IPS-NIHi11 (cell line): Measurements from ENCODE around the gene PACRG.

ENCODE experiments used
- DNase-seq: peaks from one replicate; pipeline ENCODE4 v3.0.0; 2012; ENCODE audit warnings: mixed read lengths, low spot score

The PACRG gene

GRCh38 chr6:162778603-162779002, 50.8 kb downstream of the PACRG start:
- DNase-seq, result no peak

GRCh38 chr6:162785632-162786242, 58.0 kb downstream of the PACRG start:
- no peak for DNase-seq

- no peak for DNase-seq
These were observed 70.9 kb downstream of the PACRG start for GRCh38 chr6:162798546-162799266.

DNA sequence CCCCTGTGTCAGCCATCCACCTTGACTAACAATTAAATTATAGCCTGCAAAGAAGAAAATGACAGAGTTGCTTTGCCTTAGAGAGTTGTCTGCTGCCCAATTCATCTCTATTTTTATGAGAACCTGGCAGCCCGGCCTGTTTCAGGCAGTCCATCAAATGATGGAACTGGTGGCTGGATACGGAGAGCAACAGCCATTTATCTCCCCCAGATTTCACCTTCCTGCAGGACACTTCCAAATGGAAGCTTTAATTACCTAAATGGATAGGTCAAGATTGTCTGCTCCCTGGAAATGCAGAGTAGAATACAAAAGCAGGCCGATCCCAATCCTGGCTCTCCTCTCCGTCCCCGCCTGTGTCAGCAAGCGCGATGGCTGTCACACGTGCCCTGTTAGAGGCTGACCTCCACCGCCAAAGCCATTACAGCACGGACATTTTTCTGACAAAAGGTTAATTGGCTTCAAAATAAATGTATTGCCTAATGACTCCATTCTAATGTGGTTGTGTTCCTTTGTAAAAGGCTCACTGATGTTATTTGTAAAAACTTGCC, 86.7 kb downstream of the PACRG start:
- DNase-seq, result no peak

DNA sequence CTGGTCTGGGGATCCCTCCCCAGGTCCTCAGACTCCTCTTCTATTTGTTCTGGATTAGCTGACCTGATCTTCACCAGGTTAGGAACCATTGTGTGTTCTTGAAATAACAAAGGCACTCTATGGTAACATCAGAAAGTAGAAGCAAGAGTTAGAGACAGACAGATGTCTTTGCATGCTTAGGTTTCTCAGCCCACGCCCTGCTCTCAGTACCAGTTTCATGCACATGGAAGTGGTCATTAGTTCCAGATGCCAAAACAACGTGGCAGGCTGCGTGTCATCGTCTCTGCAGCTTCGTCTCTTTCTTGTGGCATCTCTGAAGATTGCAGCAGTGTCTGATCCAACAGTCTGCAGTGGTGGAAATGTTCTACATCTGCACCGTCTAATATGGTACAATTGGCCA, 89.4 kb downstream of the PACRG start:
- DNase-seq, result no peak

DNA sequence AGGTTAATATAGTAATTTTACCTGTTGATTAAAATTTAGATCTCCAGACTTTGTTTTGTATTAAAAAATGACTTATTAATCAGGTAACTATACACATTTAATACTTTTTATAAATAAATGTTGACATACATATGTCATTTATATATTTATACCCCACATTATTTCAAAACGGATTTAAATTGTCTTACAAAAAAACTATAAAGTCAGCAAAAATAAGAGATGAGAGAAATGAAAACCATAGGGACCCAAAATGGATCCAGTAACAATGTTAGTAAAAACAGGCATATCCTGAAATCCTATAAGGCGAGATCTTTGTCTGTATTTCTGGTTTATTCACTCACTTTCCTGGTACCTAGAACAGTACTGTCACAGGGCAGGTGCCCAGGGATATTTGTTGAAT, 91.5 kb downstream of the PACRG start:
- no peak for DNase-seq

GRCh38 chr6:162821102-162821501, 93.3 kb downstream of the PACRG start:
- no peak for DNase-seq

- DNase-seq, result no peak
These were observed 97.8 kb downstream of the PACRG start for GRCh38 chr6:162825597-162825996.

- DNase-seq, result no peak
These were observed 101.4 kb downstream of the PACRG start for GRCh38 chr6:162829013-162829742.

DNA sequence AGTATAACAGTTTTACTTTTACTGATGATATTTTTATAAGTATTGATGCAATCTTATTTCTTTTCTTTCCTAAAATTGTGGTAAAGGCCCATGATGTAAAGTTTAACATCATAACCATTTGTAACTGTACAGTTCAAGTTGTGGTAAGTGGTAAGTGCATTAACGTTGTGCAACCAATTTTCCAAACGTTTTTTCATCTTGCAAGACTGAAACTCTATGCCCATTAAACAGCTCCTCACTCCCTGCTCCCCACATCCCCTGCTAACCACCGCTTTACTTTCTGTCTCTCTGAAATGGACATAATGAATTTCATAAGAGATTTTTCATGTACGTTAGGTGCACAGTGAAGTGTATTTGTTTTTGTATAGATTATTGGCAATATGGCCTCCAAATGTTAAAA, 106.0 kb downstream of the PACRG start:
- DNase-seq, result no peak

GRCh38 chr6:162845972-162846371, 118.2 kb downstream of the PACRG start:
- DNase-seq, result peak; percentile 20

DNA sequence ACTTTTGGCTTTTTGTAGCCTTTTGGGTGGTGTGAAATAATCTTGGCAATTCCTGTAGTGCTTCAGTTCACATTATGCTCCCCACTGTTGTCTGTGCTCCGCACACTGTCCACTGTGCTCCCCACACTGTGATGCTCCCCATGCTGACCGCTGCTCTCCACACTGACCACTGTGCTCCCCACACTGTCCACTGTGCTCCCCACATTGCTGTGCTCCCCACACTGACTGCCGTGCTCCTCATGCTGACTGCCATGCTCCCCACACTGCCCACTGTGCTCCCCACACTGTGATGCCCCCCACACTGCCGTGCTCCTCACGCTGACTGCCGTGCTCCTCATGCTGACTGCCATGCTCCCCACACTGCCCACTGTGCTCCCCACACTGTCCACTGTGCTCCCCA, 118.9 kb downstream of the PACRG start:
- DNase-seq, result no peak

GRCh38 chr6:162849269-162849668, 121.5 kb downstream of the PACRG start:
- DNase-seq, result peak; percentile 42

DNA sequence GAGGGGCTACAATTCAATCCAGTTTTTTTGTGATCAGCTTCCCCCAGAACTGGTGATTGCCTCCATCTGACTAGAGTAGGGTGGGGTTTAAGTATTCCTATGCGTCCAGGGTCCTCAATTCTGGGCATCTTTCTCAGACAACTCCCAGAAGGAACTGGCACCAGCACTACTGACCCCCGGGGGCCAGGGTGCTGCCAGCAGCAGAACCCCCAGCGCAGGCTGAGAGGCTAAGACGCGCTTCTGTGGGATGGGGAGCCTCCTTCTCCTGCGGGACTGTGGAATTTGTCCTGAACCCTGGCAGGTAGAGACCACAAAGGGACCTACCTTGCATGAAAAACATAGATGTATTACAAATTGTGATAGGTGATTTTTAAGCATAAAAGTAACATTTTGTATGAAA, 124.4 kb downstream of the PACRG start:
- no peak for DNase-seq

DNA sequence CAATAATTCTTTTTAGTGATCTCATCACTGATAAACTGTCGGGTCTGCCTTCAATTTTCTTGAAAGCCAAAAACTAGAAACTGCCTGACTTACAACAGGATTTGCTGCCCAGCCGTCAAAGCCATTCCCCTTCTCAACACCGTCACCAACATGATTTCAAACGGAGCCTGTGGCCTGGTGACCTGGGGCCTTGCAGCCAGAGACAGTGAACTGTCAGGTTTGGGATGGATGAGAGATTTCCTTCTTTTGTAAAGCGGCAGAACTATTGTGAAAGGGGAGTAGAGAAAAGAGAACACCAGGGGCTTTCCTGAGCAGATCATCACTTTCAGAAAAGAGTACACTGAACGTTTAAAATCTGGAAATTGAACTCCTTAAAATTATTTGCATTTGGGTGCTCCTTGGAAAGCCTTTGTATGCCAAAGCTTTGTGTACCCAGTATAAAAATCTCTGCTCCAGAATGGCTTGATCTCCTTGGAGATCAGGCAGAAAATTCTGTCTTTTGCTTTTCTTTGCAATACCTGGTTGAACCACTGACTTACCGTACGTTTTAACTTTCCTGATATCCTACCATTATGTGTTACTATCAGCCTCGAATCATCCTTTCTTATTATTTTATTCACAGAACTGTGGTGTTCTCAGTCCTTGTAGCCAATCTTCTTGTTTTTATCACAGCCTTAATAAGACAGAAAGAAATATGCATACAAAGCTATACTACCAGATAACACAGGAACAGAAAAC, 125.2 kb downstream of the PACRG start:
- DNase-seq, result peak; percentile 15

- DNase-seq, result no peak
These were observed 126.5 kb downstream of the PACRG start for GRCh38 chr6:162854228-162854627.

DNA sequence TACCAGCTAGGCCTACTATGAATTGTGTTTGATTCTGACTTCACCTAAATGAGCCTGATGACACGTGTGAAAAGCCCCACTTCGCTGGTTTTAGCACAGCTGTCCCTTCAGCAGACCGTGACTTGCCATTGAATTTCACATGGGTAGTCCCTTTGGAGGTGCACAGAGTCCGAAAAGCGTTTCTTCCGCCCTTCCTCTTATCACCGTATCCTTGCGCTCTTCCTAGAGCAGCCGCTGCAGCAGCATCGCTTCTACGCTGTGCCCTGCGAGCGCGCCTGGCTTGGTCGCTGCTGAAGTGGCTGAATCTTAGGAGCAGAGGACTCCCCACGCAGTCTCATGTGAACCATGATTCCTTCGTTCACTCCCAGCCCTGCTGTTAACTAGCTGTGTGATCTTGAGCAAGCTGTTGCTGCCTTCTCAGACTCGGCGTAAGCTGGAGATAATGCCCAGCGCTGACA, 127.0 kb downstream of the PACRG start:
- no peak for DNase-seq

DNA sequence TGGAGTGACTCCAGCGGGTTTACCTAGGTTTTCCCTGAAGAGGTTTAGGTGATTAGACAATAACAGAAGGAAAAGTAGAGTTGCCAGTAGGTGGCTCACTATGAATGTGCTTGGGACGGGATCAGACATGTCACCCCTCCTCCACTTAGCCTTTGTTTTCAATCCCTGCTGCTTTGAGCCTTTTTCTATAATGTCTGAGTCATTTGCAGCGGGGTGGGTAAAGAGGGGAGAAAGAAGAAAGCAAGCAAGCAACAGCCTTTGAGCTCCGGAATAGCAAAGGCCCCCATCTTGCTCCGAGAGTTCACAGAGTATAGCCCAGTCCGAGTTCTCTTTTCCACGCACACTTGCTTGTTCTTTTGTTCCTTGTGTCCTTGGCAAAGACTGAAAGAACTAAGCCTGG, 129.1 kb downstream of the PACRG start:
- peak; percentile 67 for DNase-seq

GRCh38 chr6:162857326-162857725, 129.6 kb downstream of the PACRG start:
- DNase-seq, result no peak

GRCh38 chr6:162862462-162862861, 134.7 kb downstream of the PACRG start:
- no peak for DNase-seq

GRCh38 chr6:162862941-162863340, 135.2 kb downstream of the PACRG start:
- no peak for DNase-seq

GRCh38 chr6:162863821-162864220, 136.0 kb downstream of the PACRG start:
- no peak for DNase-seq
